Activated naive CD4-positive, alpha-beta T cell treated with anti-CD3 and anti-CD28 coated beads for 36 hours (primary cell): ENCODE measurements around the gene MTG1. TPM values are rescaled to one million over a fixed set of nuclear protein-coding genes. Genes with fewer than 3 reads are reported as not detected.
A peak's percentile ranks its signal among the peaks of the same experiment; 100 is the strongest.

Experiments
- CTCF ChIA-PET: fragments of 350-600 bp; sonication (Branson Sonifier 250); formaldehyde crosslinking; loops from one replicate; lab custom pipeline; 2021; ENCODE audit warnings: antibody characterized with exemption; lab: Charles Lee
- DNase-seq: peaks from one replicate; pipeline ENCODE4 v3.0.0-alpha.2; 2020
- H3K27ac Mint-ChIP-seq: one replicate; pipeline ENCODE4 v1.8.0; 2021; ENCODE audit warnings: mild to moderate bottlenecking, mixed read lengths
- H3K27me3 Mint-ChIP-seq: one replicate; pipeline ENCODE4 v1.8.0; 2021; ENCODE audit warnings: low read depth, mixed read lengths
- H3K36me3 Mint-ChIP-seq: one replicate; pipeline ENCODE4 v1.8.0; 2021; ENCODE audit warnings: low read depth, mixed read lengths
- H3K4me1 Mint-ChIP-seq: one replicate; pipeline ENCODE4 v1.8.0; 2021; ENCODE audit warnings: low read depth, mixed read lengths
- H3K4me3 Mint-ChIP-seq: one replicate; pipeline ENCODE4 v1.8.0; 2021; ENCODE audit warnings: mild to moderate bottlenecking, moderate library complexity, mixed read lengths
- H3K9me3 Mint-ChIP-seq: one replicate; pipeline ENCODE4 v1.8.0; 2021; ENCODE audit warnings: mixed read lengths
- intact Hi-C: fragments of 100-400 bp; cut with micrococcal nuclease; formaldehyde crosslinking; loops from one replicate; pipeline ENCODE4 v1.15.1; 2023
- total RNA-seq, 2 experiments: library from RNA; stranded (reverse); gene quantifications; one replicate each; pipeline ENCODE4 v1.2.3, GENCODE V29; 2021

MTG1 gene
- total RNA-seq, 2 experiments from 2014 or later: 31.6 to 32.9 TPM

DNA sequence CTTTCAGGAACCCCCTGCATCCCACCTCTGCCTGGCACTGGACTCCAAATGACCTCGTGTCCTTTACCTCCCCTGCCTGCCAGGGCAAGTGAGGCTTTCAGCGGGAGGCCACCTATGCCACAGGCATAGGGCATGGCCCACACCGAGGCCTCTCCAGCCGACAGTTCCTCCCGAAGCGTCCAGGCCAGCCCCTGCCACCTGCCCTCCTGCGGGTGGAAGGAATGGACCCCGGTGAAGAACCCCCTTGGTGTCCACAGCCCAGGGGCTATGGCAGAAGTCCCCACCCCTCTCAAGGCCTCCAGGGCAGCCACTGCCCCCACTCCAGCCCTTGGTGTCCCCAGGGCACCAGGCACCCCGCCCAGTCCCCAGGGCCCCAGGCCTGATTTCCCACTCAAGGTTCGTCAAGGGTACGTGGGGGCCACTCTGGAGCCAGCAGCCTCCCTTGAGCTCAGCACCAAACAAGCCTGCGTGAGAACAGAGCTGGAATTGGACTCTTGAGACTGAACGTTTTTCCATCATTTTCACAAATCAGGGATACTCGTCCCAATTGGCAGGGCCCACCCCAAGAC lies 39.2 kb upstream of the MTG1 start:
- no peak for DNase-seq
- Mint-ChIP-seq H3K9me3 (no peaks in the 10 kb centered on the region), H3K36me3 (peaks cover 4% of the 10 kb centered on the region), H3K4me1 (peaks cover 3% of the 10 kb centered on the region), H3K27ac (no peak overlapping the region), H3K4me3 (no peak overlapping the region), H3K27me3 (no peaks in the 10 kb centered on the region)
- intact Hi-C loops: no loop called here
- CTCF ChIA-PET: interaction anchor here (1.1 kb wide), 1 partner anchor 25 kb away, joined by 4 read pairs; no protein-coding TSS in a partner anchor

DNA sequence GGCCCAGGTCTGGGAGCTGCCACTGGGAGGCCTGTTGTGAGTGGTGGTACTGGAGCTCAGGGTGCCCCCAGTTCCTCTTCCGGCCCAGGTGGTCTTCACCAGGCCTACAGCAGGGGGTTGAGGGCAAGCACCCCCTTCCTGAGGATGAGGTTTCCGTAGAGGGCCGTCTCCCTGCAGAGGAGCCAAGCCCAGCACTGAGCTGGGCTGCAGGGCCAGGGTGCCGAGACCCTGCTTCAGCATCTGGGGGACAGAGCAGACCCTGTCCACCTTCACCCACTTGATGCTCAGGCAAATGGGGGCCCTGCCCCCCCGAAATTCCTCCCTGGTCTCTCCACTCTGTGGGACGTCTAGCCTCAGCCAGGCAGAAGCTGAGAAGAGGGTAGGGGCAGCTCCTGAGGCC lies 38.7 kb upstream of the MTG1 start:
- H3K27me3 Mint-ChIP-seq: no peaks in the 10 kb centered on the region
- no peak overlapping the region for H3K27ac Mint-ChIP-seq
- CTCF ChIA-PET: interaction anchor here (1.1 kb wide), 1 partner anchor 26 kb away, joined by 4 read pairs; no protein-coding TSS in a partner anchor
- H3K4me1 Mint-ChIP-seq: peaks cover 3% of the 10 kb centered on the region
- H3K4me3 Mint-ChIP-seq: no peak overlapping the region
- H3K9me3 Mint-ChIP-seq: no peaks in the 10 kb centered on the region
- intact Hi-C loops: no loop called here
- peaks cover 4% of the 10 kb centered on the region for H3K36me3 Mint-ChIP-seq
- no peak for DNase-seq

DNA sequence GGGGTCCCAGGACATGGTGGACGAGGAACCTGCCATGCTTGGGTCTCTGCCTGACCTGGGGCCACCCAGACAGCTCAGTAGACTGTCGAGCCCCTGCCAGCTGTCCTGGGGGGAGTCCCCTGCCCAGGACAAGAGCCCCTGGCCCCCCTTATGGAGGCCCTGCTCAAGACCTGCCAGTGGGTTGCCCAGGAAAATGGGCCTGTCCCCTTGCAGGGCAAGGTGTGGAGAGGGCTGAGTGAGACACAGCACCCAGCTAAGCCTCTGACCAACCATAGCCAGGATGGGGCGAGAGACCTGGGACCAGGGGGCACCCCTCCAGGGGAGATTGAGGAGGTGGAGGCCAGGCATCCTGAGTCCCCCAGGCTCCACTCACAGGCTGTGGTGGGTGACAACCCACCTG lies 38.0 kb upstream of the MTG1 start:
- no peak overlapping the region for H3K27ac Mint-ChIP-seq
- peaks cover 4% of the 10 kb centered on the region for H3K36me3 Mint-ChIP-seq
- no peaks in the 10 kb centered on the region for H3K9me3 Mint-ChIP-seq
- intact Hi-C loops: no loop called here
- H3K4me3 Mint-ChIP-seq: peak overlapping the region; percentile 55
- DNase-seq: no peak
- CTCF ChIA-PET: interaction anchor here (0.8 to 1.1 kb wide), 2 partner anchors 26 kb away, joined by 3 to 4 read pairs; no protein-coding TSS in a partner anchor
- H3K27me3 Mint-ChIP-seq: no peaks in the 10 kb centered on the region
- H3K4me1 Mint-ChIP-seq: peaks cover 3% of the 10 kb centered on the region

DNA sequence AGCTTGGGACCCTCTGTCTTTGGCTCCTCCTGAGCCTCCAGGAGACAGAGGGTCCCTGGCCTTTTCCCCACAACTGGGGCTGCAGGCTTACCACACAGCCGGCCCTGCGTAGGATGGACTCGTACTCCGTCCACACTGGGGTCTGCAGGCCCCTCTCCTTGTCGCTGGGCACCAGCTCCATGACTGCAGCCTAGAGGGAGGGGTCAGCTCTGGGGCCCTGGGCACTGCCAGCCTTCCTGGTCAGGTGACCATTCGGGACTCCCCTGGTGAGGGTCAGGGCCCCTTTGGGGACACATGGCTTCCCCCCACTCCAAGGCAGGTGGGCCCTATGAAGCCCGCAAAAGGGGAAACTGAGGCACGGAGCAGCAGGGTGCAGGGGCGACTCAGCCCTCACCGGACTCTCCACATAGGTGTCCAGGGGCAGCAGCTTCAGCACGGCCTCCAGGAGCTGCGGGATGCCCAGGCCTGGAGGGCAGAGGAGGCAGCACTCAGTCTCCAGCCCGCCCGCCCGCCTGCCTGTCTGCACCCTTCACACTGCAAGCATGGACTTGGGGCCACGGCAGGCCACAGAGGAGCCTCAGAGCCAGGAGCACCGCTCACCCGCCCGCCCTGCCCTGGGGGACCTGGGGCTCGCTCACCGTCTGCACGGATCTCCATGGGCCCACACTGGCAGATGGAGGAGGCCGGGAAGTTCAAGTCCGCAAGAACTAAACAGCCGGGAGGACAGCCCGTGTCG lies 37.2 kb upstream of the MTG1 start:
- Mint-ChIP-seq H3K4me3 (peak overlapping the region; percentile 77), H3K27me3 (no peaks in the 10 kb centered on the region), H3K9me3 (no peaks in the 10 kb centered on the region), H3K4me1 (peaks cover 3% of the 10 kb centered on the region), H3K36me3 (peaks cover 4% of the 10 kb centered on the region), H3K27ac (no peak overlapping the region)
- no peak for DNase-seq
- CTCF ChIA-PET: interaction anchor here (0.8 kb wide), 1 partner anchor 27 kb away, joined by 3 read pairs; no protein-coding TSS in a partner anchor
- intact Hi-C loops: loop anchor here (1.0 kb wide), 4 partner anchors 17 to 38 kb away; partner anchors contain the start of genes ECHS1, MTG1 and PAOX

DNA sequence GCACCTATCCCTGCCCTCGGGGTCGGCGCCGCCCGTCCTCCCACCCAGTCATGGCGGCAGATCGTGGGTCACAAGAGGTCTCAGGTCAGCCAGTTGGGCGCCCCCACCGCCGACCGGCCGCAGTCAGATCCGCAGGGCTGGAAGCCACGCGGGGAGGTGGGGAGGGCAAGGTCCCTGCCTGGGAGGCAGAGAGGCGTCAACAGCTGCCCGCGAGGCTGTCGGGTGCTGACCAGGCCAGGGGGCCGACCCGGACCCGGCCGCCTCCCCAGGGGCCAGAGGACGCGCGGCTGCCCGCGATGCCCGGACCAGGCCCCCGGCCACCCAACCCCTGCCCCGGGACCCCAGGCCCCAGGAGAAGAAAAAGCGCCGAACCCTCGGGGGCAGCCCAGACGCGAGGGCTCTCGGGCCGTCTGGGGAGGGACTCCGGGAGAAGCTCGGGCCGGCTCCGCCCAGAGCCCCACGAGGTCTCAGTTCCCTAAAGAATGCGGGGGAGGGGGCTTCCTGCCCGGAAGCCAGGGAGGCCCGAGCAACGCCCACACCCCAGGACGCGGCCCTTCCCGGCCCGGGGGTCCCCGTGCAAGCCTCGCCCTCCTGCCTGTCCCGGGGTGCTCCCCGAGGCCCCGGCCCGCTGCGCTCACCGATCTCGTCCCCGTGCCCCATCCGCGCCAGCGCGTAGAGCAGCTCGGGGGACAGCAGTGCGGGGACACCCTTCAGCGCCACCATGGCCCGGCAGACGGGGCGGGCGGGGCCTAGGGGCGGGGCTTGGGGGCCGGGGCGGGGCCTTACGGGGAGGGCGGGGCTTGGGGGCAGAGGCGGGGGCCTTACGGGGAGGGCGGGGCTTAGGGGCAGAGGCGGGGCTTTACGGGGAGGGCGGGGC lies 36.4 kb upstream of the MTG1 start, which contains the start of gene FUOM:
Gene FUOM, minus strand, starts transcription at position 735 of the 877 bp plus-strand sequence. Its CDS starts 12 bp downstream, at position 723.
- H3K27ac Mint-ChIP-seq: no peak within 1 kb of the TSS
- H3K4me3 Mint-ChIP-seq: peak within 1 kb of the TSS; percentile 77
- peaks cover 3% of the 10 kb centered on the region for H3K4me1 Mint-ChIP-seq
- no peaks in the 10 kb centered on the region for H3K27me3 Mint-ChIP-seq
- H3K9me3 Mint-ChIP-seq: no peaks in the 10 kb centered on the region
- intact Hi-C loops: loop anchor here (1.0 kb wide), 5 partner anchors 16 to 95 kb away; partner anchors contain the start of genes ECHS1, MTG1 and PAOX
- H3K36me3 Mint-ChIP-seq: peaks cover 4% of the 10 kb centered on the region
- DNase-seq: peak; percentile 75
- CTCF ChIA-PET: no interaction called here

DNA sequence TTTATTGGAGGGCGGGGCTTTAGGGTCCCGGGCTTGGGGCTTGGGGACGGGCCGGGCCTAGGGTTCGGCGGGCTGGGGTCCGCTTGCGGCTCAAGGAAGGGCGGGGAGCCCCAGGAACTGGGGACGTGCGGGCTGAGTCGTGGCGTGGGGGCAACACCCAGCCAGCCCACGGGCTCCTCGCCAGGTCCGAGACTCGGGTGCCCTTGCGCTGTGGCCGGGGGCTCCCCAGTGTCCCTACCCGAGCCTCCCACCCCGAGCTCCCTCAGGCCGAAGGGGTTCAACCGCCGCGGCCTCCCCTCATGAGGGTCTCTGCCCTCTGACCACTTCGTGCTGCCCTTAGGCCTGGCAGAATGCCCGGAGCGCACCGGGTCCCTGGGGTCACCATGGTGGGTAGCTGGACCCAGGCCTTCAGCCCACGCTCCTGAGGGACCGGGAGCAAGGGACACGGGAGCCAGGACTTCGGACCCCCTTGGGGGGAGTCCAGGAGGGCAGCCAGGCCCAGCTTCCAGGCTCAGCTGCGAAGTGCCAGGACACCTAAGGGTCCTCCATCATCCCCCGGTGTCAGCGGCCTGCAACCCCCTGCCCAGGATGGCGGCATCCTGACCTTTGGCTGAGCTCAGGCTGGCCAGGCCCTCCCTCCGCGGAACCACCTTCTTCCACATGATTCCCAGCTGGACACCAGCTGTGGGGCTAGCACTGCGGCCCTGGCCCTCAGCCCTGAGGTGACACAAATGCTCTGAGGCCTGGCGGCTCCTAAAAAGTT lies 35.6 kb upstream of the MTG1 start:
- Mint-ChIP-seq H3K36me3 (peaks cover 7% of the 10 kb centered on the region), H3K4me1 (peaks cover 3% of the 10 kb centered on the region), H3K4me3 (no peak overlapping the region), H3K9me3 (no peaks in the 10 kb centered on the region), H3K27me3 (no peaks in the 10 kb centered on the region), H3K27ac (no peak overlapping the region)
- CTCF ChIA-PET: no interaction called here
- intact Hi-C loops: loop anchor here (1.0 kb wide), 1 partner anchor 96 kb away; no protein-coding TSS in a partner anchor
- DNase-seq: no peak

DNA sequence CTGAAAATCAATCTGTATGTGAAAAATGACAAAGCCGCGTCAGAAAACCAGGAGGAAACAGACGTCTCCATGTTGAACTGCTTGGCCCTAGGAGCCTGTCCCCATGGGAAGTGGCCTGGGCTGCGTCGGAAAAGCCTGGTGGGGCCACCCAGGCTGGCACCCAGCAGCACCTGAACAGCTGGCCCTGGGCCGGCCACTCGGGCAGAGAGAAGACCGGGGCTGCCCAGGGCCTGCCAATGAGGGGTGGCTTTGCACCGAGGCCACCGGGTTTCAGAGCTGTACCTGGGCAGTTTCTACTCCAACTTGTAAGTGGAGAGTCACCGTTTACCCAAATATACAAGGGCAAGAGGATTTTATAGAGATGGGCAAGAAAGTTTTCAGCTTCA lies 35.0 kb upstream of the MTG1 start:
- H3K4me3 Mint-ChIP-seq: no peak overlapping the region
- H3K36me3 Mint-ChIP-seq: peaks cover 7% of the 10 kb centered on the region
- H3K9me3 Mint-ChIP-seq: no peaks in the 10 kb centered on the region
- H3K27ac Mint-ChIP-seq: no peak overlapping the region
- no peaks in the 10 kb centered on the region for H3K27me3 Mint-ChIP-seq
- DNase-seq: no peak
- H3K4me1 Mint-ChIP-seq: peaks cover 3% of the 10 kb centered on the region
- intact Hi-C loops: loop anchor here (1.0 kb wide), 1 partner anchor 97 kb away; no protein-coding TSS in a partner anchor
- CTCF ChIA-PET: no interaction called here

DNA sequence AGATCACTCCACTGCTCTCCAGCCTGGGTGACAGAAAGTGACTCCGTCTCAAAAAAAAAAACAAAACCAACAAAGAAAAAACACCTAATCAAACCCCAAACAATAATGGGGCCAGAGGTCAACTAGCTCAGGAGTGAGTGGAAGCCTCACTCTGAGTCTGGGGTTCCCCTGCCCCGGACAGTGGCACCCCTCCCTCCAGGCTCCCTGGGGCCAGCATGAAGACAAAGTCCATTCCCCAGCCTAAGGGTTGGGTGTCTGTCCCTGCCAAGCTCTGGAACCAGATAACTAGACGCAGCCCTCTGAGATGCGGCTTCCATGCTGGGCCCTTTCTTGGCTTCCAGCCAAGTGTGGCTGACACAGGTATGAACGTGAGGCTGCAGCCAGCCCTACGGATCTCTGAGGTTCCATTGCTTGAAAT lies 34.4 kb upstream of the MTG1 start:
- no peak overlapping the region for H3K27ac Mint-ChIP-seq
- CTCF ChIA-PET: no interaction called here
- no peaks in the 10 kb centered on the region for H3K9me3 Mint-ChIP-seq
- peak; percentile 24 for DNase-seq
- no peak overlapping the region for H3K4me3 Mint-ChIP-seq
- peaks cover 3% of the 10 kb centered on the region for H3K4me1 Mint-ChIP-seq
- peaks cover 7% of the 10 kb centered on the region for H3K36me3 Mint-ChIP-seq
- intact Hi-C loops: no loop called here
- no peaks in the 10 kb centered on the region for H3K27me3 Mint-ChIP-seq

DNA sequence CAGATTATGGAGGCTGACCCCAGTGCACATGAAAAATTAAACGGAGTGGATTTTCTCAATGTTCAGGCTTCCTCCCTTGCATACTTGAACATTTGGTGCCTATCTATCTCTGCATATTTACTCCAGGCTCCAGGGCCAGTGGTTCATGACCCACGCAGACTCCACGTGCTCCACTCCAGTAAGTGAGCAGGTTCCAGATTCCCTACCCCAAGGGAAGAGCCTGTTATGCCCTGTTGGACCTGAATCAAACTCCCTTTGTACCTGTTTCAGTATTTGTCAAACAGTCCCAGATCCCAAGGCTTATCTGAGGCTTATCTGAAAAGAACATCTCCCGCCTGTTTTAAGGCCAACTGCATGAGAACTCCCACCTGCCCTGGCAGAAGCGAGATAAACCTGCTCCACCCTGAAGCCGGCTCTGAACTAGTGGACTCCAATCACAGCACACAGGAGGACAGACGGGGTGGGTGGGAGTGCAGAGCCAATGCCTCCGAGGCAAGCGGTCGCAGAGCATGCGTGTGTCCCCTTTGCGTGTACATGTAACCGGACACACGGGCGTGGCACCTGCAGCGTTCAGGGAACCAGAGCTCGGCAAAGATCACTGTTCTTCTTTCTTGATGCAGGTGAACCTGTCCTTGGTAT lies 33.9 kb upstream of the MTG1 start:
- H3K4me3 Mint-ChIP-seq: no peak overlapping the region
- peaks cover 7% of the 10 kb centered on the region for H3K36me3 Mint-ChIP-seq
- DNase-seq: no peak
- intact Hi-C loops: no loop called here
- H3K27ac Mint-ChIP-seq: no peak overlapping the region
- no peaks in the 10 kb centered on the region for H3K27me3 Mint-ChIP-seq
- H3K9me3 Mint-ChIP-seq: no peaks in the 10 kb centered on the region
- CTCF ChIA-PET: no interaction called here
- H3K4me1 Mint-ChIP-seq: peaks cover 3% of the 10 kb centered on the region

DNA sequence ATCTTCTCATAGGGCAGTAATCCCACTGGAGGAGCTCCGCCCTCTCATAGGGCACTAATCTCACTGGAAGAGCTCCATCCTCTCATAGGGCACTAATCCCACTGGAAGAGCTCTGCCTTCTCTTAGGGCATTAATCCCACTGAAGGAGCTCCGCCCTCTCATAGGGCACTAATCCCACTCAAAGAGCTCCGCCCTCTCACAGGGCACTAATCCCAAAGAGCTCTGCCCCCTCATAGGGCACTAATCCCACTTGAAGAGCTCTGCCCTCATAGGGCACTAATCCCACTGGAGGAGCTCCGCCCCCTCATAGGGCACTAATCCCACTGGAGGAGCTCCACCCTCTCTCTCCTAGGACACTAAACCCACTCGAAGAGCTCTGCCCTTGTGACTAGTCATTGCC lies 32.7 kb upstream of the MTG1 start:
- Mint-ChIP-seq H3K27ac (no peak overlapping the region), H3K9me3 (no peaks in the 10 kb centered on the region), H3K36me3 (peaks cover 4% of the 10 kb centered on the region), H3K4me3 (no peak overlapping the region), H3K27me3 (no peaks in the 10 kb centered on the region), H3K4me1 (peaks cover under 1% of the 10 kb centered on the region)
- no peak for DNase-seq
- CTCF ChIA-PET: interaction anchor here (0.9 to 1.2 kb wide), 2 partner anchors 32 to 42 kb away, joined by 3 to 4 read pairs; no protein-coding TSS in a partner anchor
- intact Hi-C loops: no loop called here

DNA sequence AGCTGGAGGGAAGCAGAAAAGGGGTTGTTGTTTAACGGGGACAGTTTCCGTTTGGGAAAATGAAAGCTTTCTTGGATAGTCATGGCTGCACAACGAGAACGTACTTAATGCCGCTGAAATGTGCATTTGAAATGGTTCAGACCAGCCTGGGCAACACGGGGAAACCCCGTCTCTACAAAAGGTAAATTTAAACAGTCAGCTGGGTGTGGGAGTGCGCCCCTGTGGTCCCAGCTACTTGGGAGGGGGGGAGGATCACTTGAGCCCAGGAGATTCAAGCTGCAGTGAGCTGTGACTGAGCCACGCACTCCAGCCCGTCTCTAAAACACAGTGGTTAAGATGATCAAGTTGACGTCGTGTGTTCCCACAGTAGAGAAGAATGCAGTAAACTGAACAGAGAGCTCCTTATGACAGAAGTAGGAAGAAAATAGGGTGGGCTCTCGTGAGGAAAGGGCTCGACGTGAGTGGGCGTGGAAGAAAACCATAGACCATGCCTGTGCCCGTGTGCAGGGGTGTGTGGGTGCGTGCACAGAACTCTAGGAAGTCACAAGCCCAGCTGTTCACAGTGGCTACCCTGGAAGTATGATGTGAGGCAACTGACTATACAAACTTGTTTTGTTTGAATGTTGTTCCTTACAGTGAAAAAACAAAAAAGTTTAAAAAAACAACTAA lies 32.0 kb upstream of the MTG1 start:
- Mint-ChIP-seq H3K27me3 (no peaks in the 10 kb centered on the region), H3K27ac (no peak overlapping the region), H3K9me3 (no peaks in the 10 kb centered on the region), H3K4me1 (no peaks in the 10 kb centered on the region), H3K36me3 (peaks cover 3% of the 10 kb centered on the region), H3K4me3 (no peak overlapping the region)
- CTCF ChIA-PET: interaction anchor here (0.9 to 1.2 kb wide), 2 partner anchors 33 to 43 kb away, joined by 3 to 4 read pairs; no protein-coding TSS in a partner anchor
- intact Hi-C loops: no loop called here
- DNase-seq: no peak
